RPMI7951 (cell line): ENCODE data around the gene FAM237B. TPM values are rescaled to one million over a fixed set of nuclear protein-coding genes. Genes with fewer than 3 reads are reported as not detected.
A peak's percentile ranks its signal among the peaks of the same experiment; 100 is the strongest.

Source experiments
- DNase-seq: peaks from one replicate; pipeline ENCODE4 v3.0.0-alpha.2; 2012; ENCODE audit warnings: low read depth
- total RNA-seq: library from RNA; depleted of rRNA; stranded (reverse); fragments of >200 nt; shearing (Covaris generic); gene quantifications from 2 replicates; pipeline ENCODE4 v1.2.3, GENCODE V29; 2014; rRNA removed

The FAM237B gene
- total RNA-seq, 1 experiment from 2014 or later, result not detected

DNA sequence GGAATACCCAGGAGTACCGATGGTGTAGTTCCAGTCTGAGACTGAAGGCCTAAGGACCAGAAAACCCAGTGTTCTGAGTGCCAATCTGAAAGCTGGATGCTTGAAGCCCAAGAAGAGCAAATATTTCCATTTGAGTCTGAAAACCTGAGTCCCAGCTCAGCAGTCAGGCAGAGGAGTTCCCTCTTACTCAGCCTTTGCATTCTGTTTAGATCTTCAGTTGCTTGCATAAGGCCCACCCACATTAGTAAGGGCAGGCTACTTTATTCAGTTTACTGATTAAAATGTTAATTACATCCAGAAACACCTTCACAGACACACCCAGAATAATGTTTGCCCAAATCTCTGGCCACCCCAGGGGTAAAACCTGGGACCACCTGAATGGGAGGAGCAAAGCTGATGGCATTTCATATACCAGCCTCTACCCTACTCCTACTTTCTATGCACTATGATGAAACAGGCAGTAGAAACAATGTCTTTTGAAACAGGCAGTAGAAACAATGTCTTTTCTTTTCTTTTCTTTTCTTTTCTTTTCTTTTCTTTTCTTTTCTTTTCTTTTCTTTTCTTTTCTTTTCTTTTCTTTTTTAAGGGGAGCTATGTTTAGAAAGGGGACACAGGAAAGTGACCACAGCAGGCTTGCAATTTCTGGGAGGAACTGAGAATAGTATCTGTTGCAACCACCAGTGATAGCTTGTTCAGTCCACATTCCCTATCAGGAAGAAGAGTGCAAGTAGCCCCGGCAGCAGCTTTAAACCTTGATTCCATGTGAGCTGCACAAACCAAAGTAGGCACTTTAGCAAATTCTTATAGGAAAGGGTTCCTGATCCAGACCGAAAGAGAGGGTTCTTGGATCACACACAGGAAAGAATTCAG lies 30.6 kb downstream of the FAM237B start:
- DNase-seq, result no peak

DNA sequence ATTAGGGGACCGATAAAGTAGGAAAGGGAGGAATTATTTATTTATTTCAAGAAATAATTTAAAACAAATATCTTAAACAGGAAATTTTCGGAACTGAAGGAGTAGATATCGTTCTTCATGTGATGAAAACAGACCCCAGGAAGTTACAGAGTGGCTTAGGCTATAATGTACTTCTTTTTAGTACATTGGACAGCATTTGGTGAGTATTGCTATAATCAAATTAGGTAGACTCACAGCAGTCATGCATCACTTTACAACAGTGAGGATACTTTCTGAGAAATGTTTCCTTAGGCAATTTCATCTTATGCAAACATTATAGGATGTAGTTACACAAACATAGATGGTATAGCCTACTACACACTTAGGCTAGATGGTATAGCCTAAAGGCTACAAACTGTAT lies 33.0 kb downstream of the FAM237B start:
- no peak for DNase-seq

DNA sequence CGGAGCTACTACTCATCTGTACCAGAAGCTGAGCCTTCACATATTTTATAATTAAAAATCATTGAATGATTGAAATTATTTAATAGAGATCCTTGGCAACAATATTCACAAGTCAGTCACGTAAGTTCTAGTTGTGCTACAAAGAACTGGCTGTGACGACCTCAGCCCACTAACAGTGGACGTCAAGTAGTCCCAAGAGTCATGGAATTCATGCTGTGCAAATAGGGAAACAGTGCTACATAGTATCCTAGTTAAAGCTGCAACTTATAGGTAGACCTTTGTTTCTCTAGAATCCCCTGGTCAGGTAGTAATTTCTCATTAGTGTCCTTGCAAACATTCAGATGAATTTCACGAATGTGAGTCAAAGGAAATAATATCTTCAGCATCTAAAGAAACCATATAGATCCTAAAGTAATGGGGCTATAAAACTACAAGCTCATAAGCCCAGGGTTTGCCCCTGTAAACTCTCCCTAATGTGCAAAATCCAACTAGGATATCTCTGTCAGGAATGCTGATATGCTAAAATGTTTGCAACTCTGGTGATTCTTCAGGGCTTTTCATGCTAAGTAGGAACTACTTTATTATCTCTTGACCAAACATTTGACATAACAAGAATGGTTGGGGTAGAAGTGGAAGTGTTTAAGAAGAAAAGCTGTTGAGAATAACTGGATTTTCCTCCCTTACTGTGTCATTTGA lies 44.9 kb downstream of the FAM237B start:
- DNase-seq, result no peak

DNA sequence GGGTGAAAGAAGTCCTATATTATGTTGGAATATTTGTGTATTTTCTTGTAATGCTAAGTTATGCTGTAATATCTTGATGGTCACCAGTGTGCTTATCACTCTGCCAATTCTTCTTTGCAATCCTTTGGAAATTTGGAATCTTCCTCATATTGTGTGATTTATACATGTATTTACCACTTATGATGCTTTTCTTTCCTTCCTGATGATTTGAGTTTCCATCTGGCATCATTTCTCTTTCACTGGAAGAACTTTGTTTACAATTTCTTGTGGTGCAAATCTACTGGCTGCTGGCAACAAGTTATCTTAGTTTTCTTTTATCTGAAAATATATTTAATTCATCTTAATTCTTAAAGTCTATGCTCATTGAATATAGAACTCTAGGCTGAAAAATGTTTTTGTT lies 46.9 kb downstream of the FAM237B start:
- no peak for DNase-seq

DNA sequence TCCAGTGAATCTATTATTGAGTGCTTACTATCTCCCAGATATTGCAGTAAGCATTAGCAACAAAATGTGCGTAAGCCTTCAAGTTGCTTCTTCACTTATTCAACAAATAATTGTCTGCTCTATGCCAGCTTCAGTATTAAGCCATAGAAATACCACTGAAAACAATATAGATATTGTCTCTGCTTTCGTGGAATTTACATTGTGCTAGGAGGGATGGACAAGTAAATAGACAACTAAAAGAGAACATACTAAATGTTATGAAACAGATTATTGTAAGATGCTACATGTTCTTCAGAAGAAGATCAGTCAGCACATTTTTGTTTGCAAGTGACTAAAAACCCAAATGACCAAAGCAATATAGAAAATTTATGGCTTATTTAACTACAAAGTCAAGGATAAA lies 48.9 kb downstream of the FAM237B start:
- no peak for DNase-seq

DNA sequence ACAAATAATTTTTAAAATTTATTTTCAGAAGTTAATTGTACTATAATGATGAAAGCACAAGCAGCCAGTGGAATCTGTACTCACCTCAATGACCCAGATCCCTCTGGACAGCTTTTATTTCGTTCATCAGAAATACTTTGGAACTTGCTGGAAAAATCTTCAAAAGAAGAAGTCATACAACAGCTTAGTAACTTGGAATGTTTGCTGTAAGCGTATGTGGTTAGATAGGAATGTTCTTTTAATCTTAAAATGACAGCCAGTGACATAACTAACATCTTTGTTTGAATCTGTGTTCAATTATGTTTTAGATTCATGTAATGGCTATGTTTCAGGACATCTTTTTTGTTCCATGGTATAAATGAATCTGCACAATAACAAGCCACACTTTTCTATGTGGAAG lies 49.4 kb downstream of the FAM237B start:
- DNase-seq, result peak; percentile 44

DNA sequence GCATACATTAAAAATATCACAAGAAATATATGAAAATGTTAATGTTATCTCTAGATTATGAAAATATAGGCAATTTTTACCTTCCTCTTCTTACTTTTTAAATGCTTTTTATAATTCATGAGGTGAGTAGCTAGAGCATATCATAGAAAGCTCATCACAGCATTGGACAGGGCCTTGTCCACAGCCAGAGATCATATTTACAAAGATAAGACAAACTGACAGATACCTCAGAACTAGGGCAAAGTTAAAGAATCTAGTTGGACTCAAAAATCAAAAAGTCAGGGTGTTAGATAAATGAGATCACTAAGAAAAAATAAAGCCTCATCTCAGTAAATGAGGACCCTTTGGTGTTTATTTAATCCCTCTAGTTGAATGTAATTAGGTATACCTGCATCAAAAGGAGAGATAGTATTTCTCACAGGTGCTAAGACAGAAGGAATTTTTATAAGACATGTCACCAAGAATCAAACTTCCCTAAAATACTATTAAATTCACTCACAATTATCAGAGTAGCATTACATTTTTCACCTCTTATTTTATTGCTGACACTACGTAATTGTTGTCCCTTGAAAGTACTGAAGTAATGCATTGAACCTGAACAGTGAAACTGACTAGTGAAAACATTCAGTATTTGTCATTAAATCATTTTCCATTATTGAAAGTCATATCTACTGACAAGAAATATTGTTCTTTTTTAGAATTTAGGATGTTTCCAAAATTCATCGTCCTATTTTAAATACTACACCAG lies 50.5 kb downstream of the FAM237B start:
- no peak for DNase-seq

DNA sequence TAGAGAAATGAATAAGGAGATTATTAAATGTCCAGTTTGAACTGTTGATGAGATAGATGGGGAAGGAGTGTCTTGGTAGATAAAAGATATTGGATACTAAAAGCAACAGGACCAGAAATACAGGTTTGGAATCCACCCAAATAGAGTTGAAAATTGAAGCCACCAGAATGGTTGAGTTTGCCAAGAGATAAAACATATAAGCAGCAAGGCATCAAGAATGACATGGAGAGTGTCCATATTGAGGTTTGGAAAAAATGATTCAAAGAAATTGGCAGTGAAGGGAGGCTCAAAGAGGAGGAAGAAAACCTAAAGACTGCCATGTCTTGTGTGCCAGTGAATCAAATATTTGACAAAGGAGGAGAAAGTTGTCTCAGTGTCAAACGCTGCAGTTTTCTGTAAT lies 51.9 kb downstream of the FAM237B start:
- DNase-seq, result no peak

DNA sequence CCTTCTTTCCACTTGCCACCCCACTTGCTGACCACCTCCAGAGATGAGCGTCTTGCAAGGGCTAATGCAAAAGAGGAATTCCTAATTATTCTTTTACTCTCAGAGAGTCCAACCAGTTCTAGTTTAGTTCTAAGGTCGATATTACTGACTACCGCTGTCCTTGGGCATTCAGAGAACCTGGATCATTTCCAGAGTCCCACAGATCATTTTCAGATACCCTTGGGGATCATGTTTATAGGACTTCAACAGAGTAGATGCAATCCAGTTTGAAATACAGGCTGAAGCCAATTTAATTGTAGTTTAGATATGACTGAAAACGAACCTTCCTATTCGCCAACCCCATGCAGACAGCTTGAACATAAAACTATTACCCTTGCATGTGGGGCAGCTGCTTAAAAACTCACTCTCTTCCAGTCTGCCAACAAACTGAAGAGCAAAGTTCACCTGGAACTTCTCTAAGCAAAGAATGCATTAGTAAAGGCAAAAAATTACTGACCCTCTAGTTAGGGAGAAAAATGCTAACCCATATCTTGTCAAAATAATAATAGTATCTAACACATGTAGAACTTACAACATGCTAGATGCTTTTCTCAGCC lies 53.7 kb downstream of the FAM237B start:
- no peak for DNase-seq

DNA sequence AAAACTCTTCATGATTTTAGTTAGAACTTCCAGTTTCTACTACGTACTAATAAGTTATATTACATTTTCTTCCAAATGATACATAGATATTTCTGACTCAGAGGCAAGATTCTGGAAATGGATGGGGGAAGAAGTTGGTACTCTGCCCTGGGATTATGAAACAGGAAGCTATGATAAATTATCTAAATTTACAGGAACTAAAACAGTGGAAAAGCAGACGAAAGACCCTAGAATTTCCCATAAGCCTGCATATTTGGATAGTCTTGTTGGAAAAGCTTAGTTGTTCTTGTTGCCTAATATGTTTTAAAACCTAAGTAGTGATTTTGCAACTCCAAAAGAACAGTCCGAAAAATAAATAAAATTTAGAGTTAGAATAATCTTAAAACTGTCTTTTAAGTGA lies 54.3 kb downstream of the FAM237B start:
- no peak for DNase-seq

Other genes with a start within 250 kb of the FAM237B start
- gene STEAP1, start 166.8 kb downstream of the FAM237B start, total RNA-seq, result 30.0 and 30.3 TPM in 2 replicates
- gene STEAP2, start 109.6 kb downstream of the FAM237B start, total RNA-seq, result 4.5 and 5.8 TPM in 2 replicates
- 2.1 and 4.2 TPM in 2 replicates for gene CFAP69, start 76.1 kb downstream of the FAM237B start, total RNA-seq
- 27.5 and 28.1 TPM in 2 replicates for gene GTPBP10, start 25.4 kb upstream of the FAM237B start, total RNA-seq
- 36.2 and 48.9 TPM in 2 replicates for gene CLDN12, start 82.2 kb upstream of the FAM237B start, total RNA-seq
- not detected in 2 replicates for gene PTTG1IP2, start 148.3 kb upstream of the FAM237B start, total RNA-seq